Mucosa of stomach (tissue), 1 donor: ENCODE data around the gene WDR27.

Experiments used
- H3K27me3 ChIP-seq: one replicate; pipeline ENCODE4 v1.7.0; 2013; ENCODE audit warnings: mild to moderate bottlenecking, low read length; ENCODE audit not compliant: control insufficient read depth, insufficient read depth
- H3K36me3 ChIP-seq: one replicate; pipeline ENCODE4 v1.7.0; 2013; ENCODE audit warnings: low read length; ENCODE audit not compliant: control insufficient read depth, insufficient read depth
- H3K4me1 ChIP-seq: one replicate; pipeline ENCODE4 v1.7.0; 2013; ENCODE audit warnings: mild to moderate bottlenecking, low read length; ENCODE audit not compliant: control insufficient read depth, insufficient read depth
- H3K4me3 ChIP-seq: one replicate; pipeline ENCODE4 v1.7.0; 2013; ENCODE audit warnings: low read length
- H3K9ac ChIP-seq: one replicate; pipeline ENCODE4 v1.7.0; 2013; ENCODE audit warnings: mild to moderate bottlenecking, low read length, moderate library complexity
- H3K9me3 ChIP-seq: one replicate; pipeline ENCODE4 v1.7.0; 2013; ENCODE audit warnings: mild to moderate bottlenecking, low read length, moderate library complexity; ENCODE audit not compliant: control insufficient read depth
- donor health status: Pancreatic carcinoma.

The WDR27 gene

GRCh38 chr6:169421586-169422264 lies 280.1 kb downstream of the WDR27 start:
- Histone ChIP-seq H3K27me3 (peaks cover 3% of the 10 kb centered on the region), H3K4me1 (no peaks in the 10 kb centered on the region), H3K9me3 (no peaks in the 10 kb centered on the region), H3K4me3 (no peak overlapping the region), H3K36me3 (no peaks in the 10 kb centered on the region), H3K9ac (no peak overlapping the region)

GRCh38 chr6:169420912-169421543 lies 280.8 kb downstream of the WDR27 start:
- Histone ChIP-seq H3K4me3 (no peak overlapping the region), H3K4me1 (no peaks in the 10 kb centered on the region), H3K9me3 (no peaks in the 10 kb centered on the region), H3K27me3 (peaks cover 3% of the 10 kb centered on the region), H3K9ac (no peak overlapping the region), H3K36me3 (no peaks in the 10 kb centered on the region)

- H3K4me1 ChIP-seq, result no peaks in the 10 kb centered on the region
- H3K36me3 ChIP-seq, result no peaks in the 10 kb centered on the region
- H3K4me3 ChIP-seq, result no peak overlapping the region
- no peaks in the 10 kb centered on the region for H3K9me3 ChIP-seq
- H3K27me3 ChIP-seq, result no peaks in the 10 kb centered on the region
- no peak overlapping the region for H3K9ac ChIP-seq
These were observed 284.7 kb downstream of the WDR27 start for GRCh38 chr6:169417101-169417500.

- no peak overlapping the region for H3K4me3 ChIP-seq
- H3K9ac ChIP-seq, result no peak overlapping the region
- H3K4me1 ChIP-seq, result no peaks in the 10 kb centered on the region
- no peaks in the 10 kb centered on the region for H3K9me3 ChIP-seq
- no peaks in the 10 kb centered on the region for H3K27me3 ChIP-seq
- H3K36me3 ChIP-seq, result no peaks in the 10 kb centered on the region
These were observed 285.6 kb downstream of the WDR27 start for GRCh38 chr6:169416249-169416648.

- Histone ChIP-seq H3K4me3 (no peak overlapping the region), H3K27me3 (no peaks in the 10 kb centered on the region), H3K9me3 (no peaks in the 10 kb centered on the region), H3K36me3 (no peaks in the 10 kb centered on the region), H3K9ac (no peak overlapping the region), H3K4me1 (no peaks in the 10 kb centered on the region)
These were observed 286.6 kb downstream of the WDR27 start for GRCh38 chr6:169415179-169415578.

GRCh38 chr6:169411722-169412121 lies 290.1 kb downstream of the WDR27 start:
- Histone ChIP-seq H3K4me1 (no peaks in the 10 kb centered on the region), H3K9ac (no peak overlapping the region), H3K9me3 (no peaks in the 10 kb centered on the region), H3K36me3 (no peaks in the 10 kb centered on the region), H3K4me3 (no peak overlapping the region), H3K27me3 (no peaks in the 10 kb centered on the region)

- Histone ChIP-seq H3K4me3 (no peak overlapping the region), H3K9ac (no peak overlapping the region), H3K4me1 (no peaks in the 10 kb centered on the region), H3K27me3 (no peaks in the 10 kb centered on the region), H3K36me3 (no peaks in the 10 kb centered on the region), H3K9me3 (no peaks in the 10 kb centered on the region)
These were observed 290.5 kb downstream of the WDR27 start for GRCh38 chr6:169411296-169411695.

GRCh38 chr6:169409742-169410312 lies 292.0 kb downstream of the WDR27 start:
- Histone ChIP-seq H3K9me3 (no peaks in the 10 kb centered on the region), H3K4me1 (no peaks in the 10 kb centered on the region), H3K9ac (no peak overlapping the region), H3K4me3 (no peak overlapping the region), H3K27me3 (no peaks in the 10 kb centered on the region), H3K36me3 (no peaks in the 10 kb centered on the region)

GRCh38 chr6:169407325-169407724 lies 294.5 kb downstream of the WDR27 start:
- Histone ChIP-seq H3K27me3 (no peaks in the 10 kb centered on the region), H3K4me3 (no peak overlapping the region), H3K9me3 (no peaks in the 10 kb centered on the region), H3K9ac (no peak overlapping the region), H3K4me1 (no peaks in the 10 kb centered on the region), H3K36me3 (no peaks in the 10 kb centered on the region)
